ENCODE measurements around the gene KRT33B.
"Not testable (repeated sequence)": the region's sequence is repeated elsewhere in the genome, so short reads cannot be mapped to it uniquely, and the experiment has no call there.

Gene KRT33B

DNA sequence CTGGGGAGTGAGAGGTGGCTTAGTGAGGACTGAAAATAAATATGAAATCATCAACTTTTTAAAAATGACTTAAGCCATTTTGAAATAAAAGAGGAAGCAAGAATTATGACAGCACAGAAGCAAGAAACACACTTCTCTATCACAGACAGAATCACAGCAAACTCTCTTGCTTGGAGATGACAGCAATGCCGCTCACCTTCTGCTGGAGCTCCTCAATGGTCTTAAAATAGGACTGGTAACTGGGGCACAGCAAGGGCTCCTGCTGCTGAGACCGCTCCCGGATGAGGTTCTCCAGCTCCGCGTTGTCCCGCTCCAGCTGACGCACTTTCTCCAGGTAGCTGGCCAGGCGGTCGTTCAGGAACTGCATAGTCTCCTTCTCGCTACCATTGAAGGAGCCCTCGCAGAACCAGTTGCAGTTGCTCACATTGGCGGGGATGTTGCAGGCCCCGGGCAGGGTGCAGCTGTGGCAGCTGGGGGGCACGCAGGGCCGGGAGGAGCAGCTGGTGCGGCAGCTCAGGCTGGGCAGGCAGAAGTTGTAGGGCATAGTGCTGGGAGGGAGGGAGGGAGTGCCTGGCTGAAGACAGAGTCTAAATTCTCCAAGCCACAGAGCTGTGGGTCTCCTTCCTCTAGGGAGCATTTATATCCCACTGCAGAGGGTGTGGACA, 27.5 kb upstream of the KRT33B start, which contains the start of gene KRT31:
Gene KRT31, minus strand, starts transcription at position 613 of the 665 bp plus-strand sequence. Its CDS starts 69 bp downstream, at position 544.
- no peak for DNase-seq

DNA sequence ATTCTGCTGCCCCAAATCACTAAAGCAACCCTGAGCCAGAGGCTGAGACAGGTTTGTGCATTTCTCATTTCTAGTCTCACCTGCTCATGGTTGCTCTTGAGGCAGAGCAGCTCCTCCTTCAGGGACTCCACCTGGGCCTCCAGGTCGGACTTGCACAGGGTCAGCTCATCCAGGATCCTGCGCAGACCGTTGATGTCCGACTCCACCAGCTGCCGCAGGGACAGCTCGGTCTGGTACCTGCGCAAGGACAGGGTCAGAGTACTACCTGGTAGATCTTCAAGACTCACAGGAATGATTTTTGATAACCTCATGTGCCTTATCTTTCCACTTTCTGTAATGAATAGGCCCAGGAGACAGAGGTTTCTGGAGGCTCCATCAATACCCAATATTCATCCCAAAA, 26.7 kb upstream of the KRT33B start:
- H3K4me2 ChIP-seq (ENCODE audit: low read depth, low read length), result no peak overlapping the region
- DNase-seq, result no peak
- H3K9ac ChIP-seq (ENCODE audit: low read length), result no peak overlapping the region
- H3K36me3 ChIP-seq (replicated peaks; ENCODE audit: insufficient read depth, low read length), result no peaks in the 10 kb centered on the region
- no peaks in the 10 kb centered on the region for H3F3A ChIP-seq (ENCODE audit: insufficient read depth, low read length)
- H3K27ac ChIP-seq (ENCODE audit: low read length), result no peak overlapping the region
- H3K4me3 ChIP-seq (ENCODE audit: low read length), result no peak overlapping the region
- no peaks in the 10 kb centered on the region for H3K79me2 ChIP-seq (ENCODE audit: low read length)
- H3K27me3 ChIP-seq (replicated peaks; ENCODE audit: insufficient read depth, low read length), result 0 out of 2 replicates have a peak, but pooled peaks cover 4% of the 10 kb centered on the region
- no peaks in the 10 kb centered on the region for H4K20me1 ChIP-seq (ENCODE audit: insufficient read depth, low read length)
- no peaks in the 10 kb centered on the region for H3K9me3 ChIP-seq (replicated peaks; ENCODE audit: insufficient read depth, low read length)
- no peaks in the 10 kb centered on the region for H3K9me2 ChIP-seq (replicated peaks; ENCODE audit: insufficient read depth, low read length)
- H2AFZ ChIP-seq (ENCODE audit: low read length), result no peak overlapping the region
- H3K4me1 ChIP-seq (ENCODE audit: low read length), result no peaks in the 10 kb centered on the region
- TF ChIP-seq EZH2phosphoT487 (IDR thresholded peaks at IDR 0.05; ENCODE audit: low read length), result no peak
- TF ChIP-seq EZH2 (optimal IDR thresholded peaks at IDR 0.05; ENCODE audit: low read depth, low read length), result no peak
- TF ChIP-seq, protein P1, sequence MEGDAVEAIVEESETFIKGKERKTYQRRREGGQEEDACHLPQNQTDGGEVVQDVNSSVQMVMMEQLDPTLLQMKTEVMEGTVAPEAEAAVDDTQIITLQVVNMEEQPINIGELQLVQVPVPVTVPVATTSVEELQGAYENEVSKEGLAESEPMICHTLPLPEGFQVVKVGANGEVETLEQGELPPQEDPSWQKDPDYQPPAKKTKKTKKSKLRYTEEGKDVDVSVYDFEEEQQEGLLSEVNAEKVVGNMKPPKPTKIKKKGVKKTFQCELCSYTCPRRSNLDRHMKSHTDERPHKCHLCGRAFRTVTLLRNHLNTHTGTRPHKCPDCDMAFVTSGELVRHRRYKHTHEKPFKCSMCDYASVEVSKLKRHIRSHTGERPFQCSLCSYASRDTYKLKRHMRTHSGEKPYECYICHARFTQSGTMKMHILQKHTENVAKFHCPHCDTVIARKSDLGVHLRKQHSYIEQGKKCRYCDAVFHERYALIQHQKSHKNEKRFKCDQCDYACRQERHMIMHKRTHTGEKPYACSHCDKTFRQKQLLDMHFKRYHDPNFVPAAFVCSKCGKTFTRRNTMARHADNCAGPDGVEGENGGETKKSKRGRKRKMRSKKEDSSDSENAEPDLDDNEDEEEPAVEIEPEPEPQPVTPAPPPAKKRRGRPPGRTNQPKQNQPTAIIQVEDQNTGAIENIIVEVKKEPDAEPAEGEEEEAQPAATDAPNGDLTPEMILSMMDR (IDR thresholded peaks at IDR 0.05; ENCODE audit: low read length), result no peak

More for the DNA sequence above, 27.5 kb upstream of the KRT33B start, which contains the start of gene KRT31:
- H3K27me3 ChIP-seq (replicated peaks; ENCODE audit: insufficient read depth, low read length), result 0 out of 2 replicates have a peak, but pooled peaks cover 4% of the 10 kb centered on the region
- no peak within 1 kb of the TSS for H3K9ac ChIP-seq (ENCODE audit: low read length)
- H4K20me1 ChIP-seq (ENCODE audit: insufficient read depth, low read length), result no peaks in the 10 kb centered on the region
- H3K36me3 ChIP-seq (replicated peaks; ENCODE audit: insufficient read depth, low read length), result no peaks in the 10 kb centered on the region
- no peaks in the 10 kb centered on the region for H3K9me3 ChIP-seq (replicated peaks; ENCODE audit: insufficient read depth, low read length)
- no peak within 1 kb of the TSS for H3K4me2 ChIP-seq (ENCODE audit: low read depth, low read length)
- no peak for TF ChIP-seq EZH2phosphoT487 (IDR thresholded peaks at IDR 0.05; ENCODE audit: low read length)
- TF ChIP-seq EZH2 (optimal IDR thresholded peaks at IDR 0.05; ENCODE audit: low read depth, low read length), result no peak
- TF ChIP-seq, protein P1 (IDR thresholded peaks at IDR 0.05; ENCODE audit: low read length), result no peak
- no peak within 1 kb of the TSS for H3K4me3 ChIP-seq (ENCODE audit: low read length)
- H3K79me2 ChIP-seq (ENCODE audit: low read length), result no peaks in the 10 kb centered on the region
- no peaks in the 10 kb centered on the region for H3K9me2 ChIP-seq (replicated peaks; ENCODE audit: insufficient read depth, low read length)
- H3F3A ChIP-seq (ENCODE audit: insufficient read depth, low read length), result no peaks in the 10 kb centered on the region
- no peaks in the 10 kb centered on the region for H3K4me1 ChIP-seq (ENCODE audit: low read length)
- H3K27ac ChIP-seq (ENCODE audit: low read length), result no peak within 1 kb of the TSS
- H2AFZ ChIP-seq (ENCODE audit: low read length), result no peak within 1 kb of the TSS

DNA sequence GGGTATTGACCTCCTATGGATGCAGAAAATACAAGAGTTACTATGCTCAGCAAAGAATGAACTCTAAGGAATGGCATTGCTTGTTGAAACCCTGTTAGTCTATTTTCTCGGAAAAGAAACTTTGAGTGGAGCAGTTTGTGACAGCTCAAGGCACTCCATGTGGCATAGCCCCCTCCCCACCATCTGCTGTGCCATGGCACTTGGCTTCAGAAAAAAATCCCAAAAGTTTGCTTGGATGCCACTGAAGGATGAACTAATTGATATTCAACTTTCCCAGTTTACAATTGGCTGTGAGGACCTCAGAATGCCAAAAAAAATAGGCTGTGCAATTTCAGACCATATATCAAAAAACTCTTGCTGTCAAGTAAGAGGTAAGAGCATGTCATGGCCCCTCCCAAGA, 26.0 kb upstream of the KRT33B start:
- Histone ChIP-seq H3K27ac (ENCODE audit: low read length) (no peak overlapping the region), H3K4me3 (ENCODE audit: low read length) (no peak overlapping the region), H3K79me2 (ENCODE audit: low read length) (no peaks in the 10 kb centered on the region), H3K9me3 (replicated peaks; ENCODE audit: insufficient read depth, low read length) (no peaks in the 10 kb centered on the region), H4K20me1 (ENCODE audit: insufficient read depth, low read length) (no peaks in the 10 kb centered on the region), H3K4me1 (ENCODE audit: low read length) (no peaks in the 10 kb centered on the region), H2AFZ (ENCODE audit: low read length) (no peak overlapping the region), H3K9me2 (replicated peaks; ENCODE audit: insufficient read depth, low read length) (no peaks in the 10 kb centered on the region), H3F3A (ENCODE audit: insufficient read depth, low read length) (no peaks in the 10 kb centered on the region), H3K36me3 (replicated peaks; ENCODE audit: insufficient read depth, low read length) (no peaks in the 10 kb centered on the region), H3K27me3 (replicated peaks; ENCODE audit: insufficient read depth, low read length) (0 out of 2 replicates have a peak, but pooled peaks cover 4% of the 10 kb centered on the region), H3K9ac (ENCODE audit: low read length) (no peak overlapping the region), H3K4me2 (ENCODE audit: low read depth, low read length) (no peak overlapping the region)
- TF ChIP-seq EZH2phosphoT487 (IDR thresholded peaks at IDR 0.05; ENCODE audit: low read length), result no peak
- TF ChIP-seq, protein P1 (IDR thresholded peaks at IDR 0.05; ENCODE audit: low read length), result no peak
- TF ChIP-seq EZH2 (optimal IDR thresholded peaks at IDR 0.05; ENCODE audit: low read depth, low read length), result no peak
- no peak for DNase-seq

DNA sequence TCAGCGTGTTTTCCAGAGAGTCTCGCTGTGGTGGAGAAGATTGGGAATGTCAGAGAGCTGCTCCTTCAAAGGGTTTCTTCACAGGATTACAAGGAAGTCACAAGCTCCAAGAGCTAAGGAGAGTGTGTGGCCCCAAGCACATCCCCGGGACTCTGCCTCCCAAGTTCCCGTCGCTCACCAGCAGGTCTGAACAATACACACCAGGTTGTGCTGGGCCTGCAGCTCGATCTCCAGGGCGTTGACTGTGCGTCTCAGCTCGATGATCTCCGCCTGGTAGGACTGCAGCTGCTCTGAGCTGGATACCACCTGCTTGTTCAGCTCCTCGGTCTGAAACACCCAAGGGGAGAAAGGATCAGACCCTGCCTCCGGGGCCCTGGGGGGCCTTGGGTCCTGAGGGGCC, 25.4 kb upstream of the KRT33B start:
- H3K9me2 ChIP-seq (replicated peaks; ENCODE audit: insufficient read depth, low read length); H4K20me1 ChIP-seq (ENCODE audit: insufficient read depth, low read length); H3K4me2 ChIP-seq (ENCODE audit: low read depth, low read length); H3K9ac ChIP-seq (ENCODE audit: low read length); H3K27ac ChIP-seq (ENCODE audit: low read length); H3F3A ChIP-seq (ENCODE audit: insufficient read depth, low read length); H3K4me1 ChIP-seq (ENCODE audit: low read length); H3K36me3 ChIP-seq (replicated peaks; ENCODE audit: insufficient read depth, low read length); DNase-seq; H3K9me3 ChIP-seq (replicated peaks; ENCODE audit: insufficient read depth, low read length); H2AFZ ChIP-seq (ENCODE audit: low read length); H3K27me3 ChIP-seq (replicated peaks; ENCODE audit: insufficient read depth, low read length); H3K4me3 ChIP-seq (ENCODE audit: low read length); H3K79me2 ChIP-seq (ENCODE audit: low read length): not testable (repeated sequence)
